Measurements from ENCODE around the gene ZNF774. TPM values are rescaled to one million over a fixed set of nuclear protein-coding genes. Genes with fewer than 3 reads are reported as not detected.

The ZNF774 gene
- total RNA-seq, 2 experiments from 2014 or later: 0.60 to 1.6 TPM

DNA sequence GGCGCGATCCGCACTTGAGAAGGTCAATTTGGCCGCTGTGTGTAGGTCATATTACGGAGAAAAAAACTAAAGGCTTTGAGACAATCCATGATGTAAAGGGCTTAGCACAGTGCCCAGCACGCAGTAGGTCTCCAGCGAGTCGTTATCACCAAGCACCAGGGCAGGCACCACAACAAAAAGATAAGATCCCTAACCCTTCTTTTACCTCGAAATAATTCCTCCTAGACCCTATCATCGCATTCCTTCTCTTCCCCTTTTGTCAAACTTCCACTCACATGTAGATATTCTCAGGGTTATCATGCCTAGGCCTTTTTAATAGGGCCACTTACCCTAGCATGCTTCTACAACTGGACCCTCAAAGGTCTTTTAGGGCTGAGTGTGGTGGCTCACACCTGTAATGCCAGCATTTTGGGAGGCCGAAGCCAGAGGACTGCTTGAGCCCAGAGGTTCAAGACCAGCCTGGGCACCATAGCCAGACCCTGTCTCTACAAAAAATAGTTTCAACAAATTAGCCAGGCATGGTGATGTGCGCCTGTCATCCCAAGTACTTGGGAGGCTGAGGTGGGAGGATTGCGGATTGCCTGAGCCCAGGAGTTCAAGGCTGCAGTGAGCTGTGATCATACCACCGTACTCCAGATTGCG, 13.5 kb downstream of the ZNF774 start:
- no peaks in the 10 kb centered on the region for H3K36me3 Mint-ChIP-seq (ENCODE audit: low read depth)
- no peak overlapping the region for H3K4me3 Mint-ChIP-seq
- ATAC-seq (no peak), DNase-seq (no peak)
- peaks cover 37% of the 10 kb centered on the region for H3K4me1 Mint-ChIP-seq (ENCODE audit: low read depth)
- H3K27me3 Mint-ChIP-seq (ENCODE audit: low read depth): no peaks in the 10 kb centered on the region
- no peaks in the 10 kb centered on the region for H3K9me3 Mint-ChIP-seq (ENCODE audit: insufficient read depth)
- H3K27ac Mint-ChIP-seq: no peak overlapping the region
- ChIA-PET POLR2A (no interaction called here), CTCF (interaction anchor here (1.0 kb wide), 1 partner anchor 116 kb away, joined by 3 read pairs; no protein-coding TSS in a partner anchor)

DNA sequence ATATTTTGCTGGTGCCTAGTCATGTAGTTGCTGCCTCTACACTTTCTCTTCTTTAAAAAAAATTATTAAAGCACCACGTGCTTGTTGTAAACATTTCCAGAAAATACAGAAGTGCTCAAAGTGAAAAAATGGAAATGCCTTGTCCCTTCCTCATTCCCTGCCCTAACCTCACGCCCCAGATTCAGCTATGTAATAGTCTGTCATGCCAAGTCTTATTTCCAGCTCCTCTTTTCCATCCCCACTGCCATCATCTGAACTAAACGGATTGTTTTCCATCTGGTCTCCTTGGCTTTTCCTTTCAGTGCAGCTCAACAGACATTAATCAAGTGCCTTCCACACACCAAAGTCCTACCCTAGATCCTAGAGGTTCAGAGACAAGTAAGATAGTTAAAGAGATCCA, 15.5 kb downstream of the ZNF774 start:
- Mint-ChIP-seq H3K4me3 (no peak overlapping the region), H3K36me3 (ENCODE audit: low read depth) (no peaks in the 10 kb centered on the region), H3K27me3 (ENCODE audit: low read depth) (no peaks in the 10 kb centered on the region), H3K27ac (no peak overlapping the region), H3K4me1 (ENCODE audit: low read depth) (peaks cover 19% of the 10 kb centered on the region), H3K9me3 (ENCODE audit: insufficient read depth) (no peaks in the 10 kb centered on the region)
- no peak for ATAC-seq
- POLR2A ChIA-PET: interaction anchor here (1.1 to 1.4 kb wide), 2 partner anchors 9 to 21 kb away, joined by 5 to 6 read pairs; partner anchors contain the start of gene IQGAP1
- DNase-seq: no peak
- CTCF ChIA-PET: interaction anchor here (0.9 to 2.6 kb wide), 4 partner anchors 9 to 115 kb away, joined by 3 to 10 read pairs (median 6); no protein-coding TSS in a partner anchor

DNA sequence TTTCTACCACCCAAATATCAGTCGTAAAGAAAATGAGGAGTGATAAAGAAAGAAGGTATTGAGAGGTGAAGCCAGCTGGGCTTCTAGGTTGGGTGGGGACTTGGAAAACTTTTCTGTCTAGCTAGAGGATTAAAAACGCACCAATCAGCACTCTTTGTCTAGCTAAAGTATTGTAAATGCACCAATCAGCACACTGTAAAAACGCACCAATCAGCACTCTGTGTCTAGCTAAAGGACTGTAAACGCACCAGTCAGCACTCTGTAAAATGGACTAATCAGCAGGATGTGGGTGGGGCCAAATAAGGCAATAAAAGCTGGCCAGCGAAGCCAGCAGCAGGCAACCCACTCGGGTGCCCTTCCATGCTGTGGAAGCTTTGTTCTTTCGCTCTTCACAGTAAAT, 23.0 kb downstream of the ZNF774 start:
- peaks cover 8% of the 10 kb centered on the region for H3K9me3 Mint-ChIP-seq (ENCODE audit: insufficient read depth)
- H3K4me3 Mint-ChIP-seq: no peak overlapping the region
- ATAC-seq (no peak), DNase-seq (no peak)
- no peak overlapping the region for H3K27ac Mint-ChIP-seq
- H3K36me3 Mint-ChIP-seq (ENCODE audit: low read depth): peaks cover 42% of the 10 kb centered on the region
- CTCF ChIA-PET: interaction anchor here (1.4 to 2.8 kb wide), 4 partner anchors 8 to 13 kb away, joined by 4 to 17 read pairs (median 7); partner anchors contain the start of gene IQGAP1
- peaks cover 54% of the 10 kb centered on the region for H3K4me1 Mint-ChIP-seq (ENCODE audit: low read depth)
- POLR2A ChIA-PET: interaction anchor here (0.8 to 5.3 kb wide), 2 partner anchors 12 to 13 kb away, joined by 3 to 40 read pairs; partner anchors contain the start of gene IQGAP1
- H3K27me3 Mint-ChIP-seq (ENCODE audit: low read depth): no peaks in the 10 kb centered on the region

DNA sequence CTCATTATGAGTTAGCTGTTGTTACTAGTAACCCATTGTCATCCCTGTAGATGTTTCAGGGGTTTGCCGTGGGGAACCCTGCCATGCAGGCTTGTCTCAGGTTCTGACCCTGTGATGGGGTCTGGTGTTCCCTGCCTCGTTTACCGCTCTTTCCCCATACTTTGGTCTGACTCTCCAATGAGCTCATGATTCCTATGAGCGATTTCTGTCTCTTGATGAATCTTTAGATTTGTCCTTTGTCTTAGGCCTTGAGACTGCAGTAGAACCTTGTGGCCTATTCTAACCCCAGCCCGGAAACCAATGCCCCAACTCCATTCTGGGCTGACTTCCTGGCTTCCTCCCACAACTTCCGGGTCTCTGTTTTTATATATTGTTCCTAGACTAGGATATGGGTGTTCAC, 24.7 kb downstream of the ZNF774 start:
- Mint-ChIP-seq H3K27ac (peak overlapping the region; percentile 92), H3K4me3 (peak overlapping the region; percentile 62), H3K4me1 (ENCODE audit: low read depth) (peaks cover 54% of the 10 kb centered on the region), H3K36me3 (ENCODE audit: low read depth) (peaks cover 48% of the 10 kb centered on the region), H3K9me3 (ENCODE audit: insufficient read depth) (peaks cover 12% of the 10 kb centered on the region), H3K27me3 (ENCODE audit: low read depth) (no peaks in the 10 kb centered on the region)
- ChIA-PET CTCF (interaction anchor here (0.6 to 3.5 kb wide), 15 partner anchors 9 to 556 kb away, joined by 3 to 39 read pairs (median 4); partner anchors contain the start of genes HDDC3 and IQGAP1), POLR2A (interaction anchor here (1.0 to 5.3 kb wide), 7 partner anchors 10 to 558 kb away, joined by 3 to 40 read pairs (median 5); partner anchors contain the start of gene IQGAP1)
- DNase-seq: peak; percentile 89
- peak; percentile 96 for ATAC-seq

DNA sequence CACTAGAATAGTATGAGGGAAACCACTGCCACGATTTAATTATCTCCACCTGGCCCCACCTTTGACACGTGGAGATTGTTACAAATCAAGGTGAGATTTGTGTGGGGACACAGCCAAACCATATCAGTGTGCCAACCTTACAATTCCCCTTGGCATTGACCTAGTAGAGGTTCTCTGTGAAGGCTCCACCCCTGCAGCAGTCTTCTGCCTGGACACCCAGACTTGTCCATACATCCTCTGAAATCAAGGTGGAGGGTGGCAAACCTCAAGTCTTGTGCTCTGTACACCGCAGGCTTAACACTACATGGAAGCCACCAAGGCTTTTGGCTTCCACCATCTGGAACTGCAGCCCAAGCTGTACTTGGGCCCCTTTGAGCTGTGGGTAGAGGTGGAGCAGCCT, 27.2 kb downstream of the ZNF774 start:
- peaks cover 62% of the 10 kb centered on the region for H3K4me1 Mint-ChIP-seq (ENCODE audit: low read depth)
- H3K4me3 Mint-ChIP-seq: no peak overlapping the region
- H3K36me3 Mint-ChIP-seq (ENCODE audit: low read depth): peaks cover 50% of the 10 kb centered on the region
- H3K9me3 Mint-ChIP-seq (ENCODE audit: insufficient read depth): peaks cover 12% of the 10 kb centered on the region
- no peaks in the 10 kb centered on the region for H3K27me3 Mint-ChIP-seq (ENCODE audit: low read depth)
- DNase-seq (no peak), ATAC-seq (no peak)
- ChIA-PET CTCF (interaction anchor here (2.6 kb wide), 1 partner anchor 8 kb away, joined by 9 read pairs; the partner anchor contains the start of gene IQGAP1), POLR2A (interaction anchor here (0.7 to 5.3 kb wide), 2 partner anchors 9 to 25 kb away, joined by 3 to 40 read pairs; partner anchors contain the start of gene IQGAP1)
- no peak overlapping the region for H3K27ac Mint-ChIP-seq

DNA sequence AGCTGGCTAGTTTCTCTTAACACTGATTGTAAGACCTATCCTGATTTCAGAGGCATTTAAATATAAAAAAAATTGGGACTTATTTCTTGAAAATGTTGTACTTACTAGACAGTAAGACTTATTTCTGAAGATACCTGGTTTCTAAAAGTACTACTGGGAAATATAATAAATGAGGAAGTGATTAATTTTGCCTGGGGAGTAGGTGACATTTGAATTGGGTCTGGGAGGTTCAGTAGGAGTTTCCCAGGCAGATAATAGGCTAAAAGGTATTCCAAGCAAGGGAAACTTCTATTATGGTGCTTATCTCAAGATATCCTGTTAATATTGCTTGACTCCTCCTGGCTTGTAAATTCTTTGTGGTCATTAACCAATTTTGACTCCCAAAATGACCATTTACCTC, 29.4 kb downstream of the ZNF774 start:
- ChIA-PET CTCF (interaction anchor here (1.5 to 2.3 kb wide), 2 partner anchors 19 to 62 kb away, joined by 4 to 12 read pairs; no protein-coding TSS in a partner anchor), POLR2A (interaction anchor here (1.2 kb wide), 1 partner anchor 19 kb away, joined by 3 read pairs; no protein-coding TSS in a partner anchor)
- Mint-ChIP-seq H3K27me3 (ENCODE audit: low read depth) (no peaks in the 10 kb centered on the region), H3K27ac (no peak overlapping the region), H3K4me1 (ENCODE audit: low read depth) (peaks cover 43% of the 10 kb centered on the region), H3K4me3 (no peak overlapping the region), H3K9me3 (ENCODE audit: insufficient read depth) (peaks cover 12% of the 10 kb centered on the region), H3K36me3 (ENCODE audit: low read depth) (peaks cover 35% of the 10 kb centered on the region)
- ATAC-seq: no peak
- DNase-seq: no peak

DNA sequence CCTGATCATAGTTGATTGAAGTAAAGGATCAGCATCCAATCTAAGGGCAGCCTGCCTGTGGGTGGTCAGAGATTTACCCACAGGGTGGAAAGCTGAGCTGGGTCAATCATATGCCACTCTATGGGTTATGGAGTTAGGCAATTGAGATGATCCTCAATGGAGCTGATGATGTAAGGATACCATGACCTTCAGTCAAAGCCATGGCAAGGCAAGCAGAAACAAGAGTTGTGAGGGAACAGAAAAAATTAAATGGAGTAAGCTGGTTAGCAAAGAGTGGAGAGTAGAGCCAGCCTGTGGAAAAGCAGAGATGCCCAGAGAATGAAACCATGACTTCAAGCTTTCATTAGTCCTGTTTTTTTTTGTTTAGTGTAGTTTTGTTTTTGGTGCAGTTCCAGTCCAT, 30.2 kb downstream of the ZNF774 start:
- Mint-ChIP-seq H3K27me3 (ENCODE audit: low read depth) (no peaks in the 10 kb centered on the region), H3K9me3 (ENCODE audit: insufficient read depth) (peaks cover 12% of the 10 kb centered on the region), H3K27ac (peak overlapping the region; percentile 1), H3K4me3 (no peak overlapping the region), H3K4me1 (ENCODE audit: low read depth) (peaks cover 38% of the 10 kb centered on the region), H3K36me3 (ENCODE audit: low read depth) (peaks cover 32% of the 10 kb centered on the region)
- ChIA-PET CTCF (interaction anchor here (0.7 to 2.3 kb wide), 3 partner anchors 20 to 76 kb away, joined by 3 to 12 read pairs (median 4); no protein-coding TSS in a partner anchor), POLR2A (interaction anchor here (1.2 kb wide), 1 partner anchor 20 kb away, joined by 3 read pairs; no protein-coding TSS in a partner anchor)
- no peak for DNase-seq
- ATAC-seq: no peak

DNA sequence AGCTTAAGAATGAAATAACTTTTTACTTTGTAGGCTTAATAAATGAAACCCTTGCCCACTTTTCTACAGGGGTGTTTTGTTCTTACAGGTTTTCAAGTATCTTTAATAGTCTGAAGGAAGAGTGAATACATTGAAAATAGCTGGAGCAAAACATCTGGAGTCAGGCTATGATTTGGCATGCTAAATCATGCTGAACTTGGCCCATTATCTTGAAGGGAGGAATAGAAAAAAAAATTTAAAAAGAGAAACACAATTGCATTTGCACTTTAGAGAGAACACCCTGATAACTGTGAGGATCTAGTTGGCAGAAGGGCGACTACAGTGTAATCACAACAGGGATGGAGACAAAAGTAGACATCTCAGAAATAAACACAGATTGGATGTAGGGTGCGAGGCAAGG, 34.1 kb downstream of the ZNF774 start:
- no peaks in the 10 kb centered on the region for H3K27me3 Mint-ChIP-seq (ENCODE audit: low read depth)
- peak overlapping the region; percentile 13 for H3K4me3 Mint-ChIP-seq
- peaks cover 29% of the 10 kb centered on the region for H3K36me3 Mint-ChIP-seq (ENCODE audit: low read depth)
- peaks cover 40% of the 10 kb centered on the region for H3K4me1 Mint-ChIP-seq (ENCODE audit: low read depth)
- H3K27ac Mint-ChIP-seq: no peak overlapping the region
- peaks cover 4% of the 10 kb centered on the region for H3K9me3 Mint-ChIP-seq (ENCODE audit: insufficient read depth)
- ChIA-PET CTCF (interaction anchor here (1.7 kb wide), 1 partner anchor 24 kb away, joined by 6 read pairs; no protein-coding TSS in a partner anchor), POLR2A (interaction anchor here (1.0 kb wide), 1 partner anchor 24 kb away, joined by 3 read pairs; no protein-coding TSS in a partner anchor)
- DNase-seq: no peak
- ATAC-seq: no peak

DNA sequence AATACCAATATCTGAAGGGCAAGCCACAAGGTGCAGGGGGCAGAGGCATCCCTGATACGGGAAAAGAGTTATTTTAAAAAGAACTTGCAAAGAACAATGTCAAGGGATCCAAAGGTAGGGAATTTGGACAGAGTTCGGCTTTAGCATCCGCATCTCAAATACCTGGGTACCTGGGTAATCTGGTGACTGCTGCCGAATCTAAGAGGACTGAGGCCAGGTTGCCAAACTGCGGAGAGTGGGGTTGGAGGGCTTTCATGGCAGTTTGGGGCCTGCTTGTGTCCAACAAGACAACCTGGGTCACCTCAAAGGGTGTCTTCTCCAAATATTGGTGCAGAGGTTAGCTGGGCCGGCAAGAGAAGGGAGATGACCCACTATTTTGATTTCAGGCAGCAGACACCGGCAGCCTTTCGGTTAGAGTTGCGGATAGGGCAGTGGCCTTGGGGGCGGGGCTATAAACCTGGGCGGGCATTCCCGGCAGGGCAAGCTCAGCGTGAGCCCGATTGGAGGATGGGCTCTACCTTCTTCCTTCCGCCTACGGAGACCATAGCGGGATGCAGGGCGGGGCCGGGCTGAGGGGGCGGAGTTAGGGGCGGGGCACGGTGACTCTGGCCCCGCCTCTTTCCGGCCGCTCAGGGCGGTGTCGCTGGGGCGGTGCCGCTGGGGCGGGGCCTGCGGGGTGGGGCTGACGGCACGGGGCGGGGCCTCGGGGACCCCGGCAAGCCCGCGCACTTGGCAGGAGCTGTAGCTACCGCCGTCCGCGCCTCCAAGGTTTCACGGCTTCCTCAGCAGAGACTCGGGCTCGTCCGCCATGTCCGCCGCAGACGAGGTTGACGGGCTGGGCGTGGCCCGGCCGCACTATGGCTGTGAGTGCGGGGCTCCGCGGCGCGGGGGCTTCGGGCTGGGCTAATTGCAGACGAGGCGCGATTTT, 35.7 kb downstream of the ZNF774 start, which contains the start of gene IQGAP1:
IQGAP1 (plus strand) TSS at position 709 of the 928 bp plus-strand sequence; CDS start at position 809, 100 bp downstream.
- peak; percentile 95 for ATAC-seq
- peaks cover 41% of the 10 kb centered on the region for H3K36me3 Mint-ChIP-seq (ENCODE audit: low read depth)
- peaks cover 46% of the 10 kb centered on the region for H3K4me1 Mint-ChIP-seq (ENCODE audit: low read depth)
- peak; percentile 99 for DNase-seq
- H3K4me3 Mint-ChIP-seq: peak within 1 kb of the TSS; percentile 87
- ChIA-PET CTCF (interaction anchor here (0.6 to 2.2 kb wide), 13 partner anchors 10 to 547 kb away, joined by 3 to 25 read pairs (median 4); partner anchors contain the start of gene UNC45A), POLR2A (interaction anchor here (0.6 to 2.4 kb wide), 23 partner anchors 11 to 544 kb away, joined by 3 to 48 read pairs (median 4); partner anchors contain the start of genes BLM, CIB1, HDDC3 and NGRN)
- no peaks in the 10 kb centered on the region for H3K9me3 Mint-ChIP-seq (ENCODE audit: insufficient read depth)
- no peaks in the 10 kb centered on the region for H3K27me3 Mint-ChIP-seq (ENCODE audit: low read depth)
- H3K27ac Mint-ChIP-seq: peak within 1 kb of the TSS; percentile 98

DNA sequence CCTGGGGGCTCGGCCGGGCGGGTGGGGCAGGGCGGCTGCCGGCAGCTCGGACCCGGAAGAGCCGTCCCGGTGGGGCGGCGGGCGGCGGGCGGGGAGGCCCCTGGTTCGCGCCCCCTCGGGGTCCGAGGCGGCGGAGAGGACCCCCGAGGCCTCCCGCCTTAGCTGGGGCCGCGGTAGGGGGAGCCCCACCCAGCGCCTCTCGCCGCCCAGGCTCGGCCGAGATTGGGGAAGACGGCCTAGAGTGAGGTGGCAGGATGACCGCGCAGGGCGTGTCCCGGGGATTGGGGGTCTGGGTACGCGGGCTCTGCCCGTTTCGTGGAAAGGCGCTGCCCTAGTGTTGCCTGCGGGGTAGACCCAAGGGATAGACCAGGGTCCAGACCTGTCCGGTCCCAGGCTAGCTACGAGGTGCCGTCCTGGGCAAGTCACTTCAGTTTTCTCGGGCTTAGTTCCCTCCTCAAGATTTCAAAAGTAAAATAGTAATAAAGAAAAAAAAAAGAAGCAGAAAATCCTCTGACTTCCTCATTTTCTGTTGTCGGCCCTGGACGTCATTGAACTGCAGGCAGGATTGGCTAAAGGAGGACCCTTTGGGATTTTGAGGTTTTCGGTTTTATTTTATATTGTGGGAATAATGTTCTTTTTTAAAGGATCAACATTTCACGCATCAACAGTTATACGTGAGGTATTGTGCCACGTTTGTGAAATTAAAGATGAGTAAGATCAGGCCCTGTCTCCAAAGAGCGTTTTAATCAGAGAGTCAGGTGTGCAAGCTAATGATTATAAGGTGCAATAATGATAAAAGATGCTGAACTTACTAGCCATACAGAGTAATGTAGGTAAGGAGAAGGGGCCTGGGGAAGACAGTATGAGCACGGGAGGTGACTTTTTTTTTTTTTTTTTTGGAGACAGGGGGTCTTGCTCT, 36.6 kb downstream of the ZNF774 start:
- no peaks in the 10 kb centered on the region for H3K27me3 Mint-ChIP-seq (ENCODE audit: low read depth)
- CTCF ChIA-PET: interaction anchor here (0.7 to 2.2 kb wide), 14 partner anchors 11 to 546 kb away, joined by 3 to 25 read pairs (median 4); partner anchors contain the start of genes UNC45A and ZNF774
- no peaks in the 10 kb centered on the region for H3K9me3 Mint-ChIP-seq (ENCODE audit: insufficient read depth)
- H3K4me1 Mint-ChIP-seq (ENCODE audit: low read depth): peaks cover 49% of the 10 kb centered on the region
- DNase-seq: peak; percentile 70
- peaks cover 48% of the 10 kb centered on the region for H3K36me3 Mint-ChIP-seq (ENCODE audit: low read depth)
- POLR2A ChIA-PET: interaction anchor here (0.7 to 2.4 kb wide), 19 partner anchors 10 to 543 kb away, joined by 3 to 48 read pairs (median 5); partner anchors contain the start of genes BLM, CIB1, HDDC3 and NGRN
- H3K4me3 Mint-ChIP-seq: peak overlapping the region; percentile 87
- H3K27ac Mint-ChIP-seq: peak overlapping the region; percentile 98
- peak; percentile 50 for ATAC-seq

Measured in activated CD8-positive, alpha-beta T cell treated with anti-CD3 and anti-CD28 coated beads, Interleukin-2, amount 10 ng/mL, durations not matched to agents 7 days and 5 days (primary cell).